ENCODE results near the gene PHF3. TPM values are rescaled to one million over a fixed set of nuclear protein-coding genes. Genes with fewer than 3 reads are reported as not detected.
A peak's percentile ranks its signal among the peaks of the same experiment; 100 is the strongest.

PHF3 gene
- total RNA-seq, 1 experiment from 2014 or later: 48.3 TPM

DNA sequence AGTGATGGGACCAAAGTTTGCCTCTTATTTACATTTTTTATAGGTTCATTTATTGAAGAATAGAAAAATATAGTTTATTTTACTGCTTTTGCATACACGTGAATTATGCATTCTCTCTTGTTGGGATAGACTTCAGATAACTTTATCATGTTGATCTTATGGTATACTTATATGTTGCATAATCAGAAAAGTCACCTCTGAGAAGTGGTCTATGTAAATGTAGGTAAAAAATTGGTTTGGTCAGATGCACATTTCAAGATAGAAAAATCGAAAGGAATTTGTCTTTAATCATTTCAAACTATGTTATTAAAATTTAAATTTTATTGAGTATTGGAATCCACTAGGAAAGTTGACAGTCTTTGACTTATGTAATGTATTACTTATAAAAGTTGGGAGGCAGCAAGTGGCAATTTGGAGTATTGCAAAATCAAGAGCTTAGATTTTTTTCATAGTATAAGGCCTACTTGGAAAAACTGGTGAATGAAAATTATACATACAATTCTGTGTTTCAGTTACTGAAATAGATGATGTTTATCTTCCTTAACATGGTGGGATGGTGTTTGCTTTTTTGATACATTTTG, 2.4 kb downstream of the PHF3 start:
- Mint-ChIP-seq H3K36me3 (ENCODE audit: insufficient read depth, unreplicated experiment) (peaks cover 18% of the 10 kb centered on the region), H3K9me3 (ENCODE audit: unreplicated experiment) (no peaks in the 10 kb centered on the region), H3K4me3 (ENCODE audit: unreplicated experiment) (peak overlapping the region; percentile 100), H3K27me3 (ENCODE audit: insufficient read depth, unreplicated experiment) (no peaks in the 10 kb centered on the region), H3K4me1 (ENCODE audit: low read depth, unreplicated experiment) (peaks cover 8% of the 10 kb centered on the region), H3K27ac (ENCODE audit: unreplicated experiment) (peak overlapping the region; percentile 96)
- intact Hi-C loops (cut with micrococcal nuclease; ENCODE audit: unreplicated experiment): no loop called here
- H3K4me3 ChIP-seq (ENCODE audit: low read depth, low read length): peak overlapping the region; percentile 85
- H3K36me3 ChIP-seq (ENCODE audit: control insufficient read depth, insufficient read depth, low read length): no peaks in the 10 kb centered on the region
- CTCF ChIA-PET: interaction anchor here (0.7 kb wide), 1 partner anchor 40 kb away, joined by 3 read pairs; no protein-coding TSS in a partner anchor
- DNase-seq: no peak
- POLR2A ChIA-PET: no interaction called here
- TF ChIP-seq, protein P1, sequence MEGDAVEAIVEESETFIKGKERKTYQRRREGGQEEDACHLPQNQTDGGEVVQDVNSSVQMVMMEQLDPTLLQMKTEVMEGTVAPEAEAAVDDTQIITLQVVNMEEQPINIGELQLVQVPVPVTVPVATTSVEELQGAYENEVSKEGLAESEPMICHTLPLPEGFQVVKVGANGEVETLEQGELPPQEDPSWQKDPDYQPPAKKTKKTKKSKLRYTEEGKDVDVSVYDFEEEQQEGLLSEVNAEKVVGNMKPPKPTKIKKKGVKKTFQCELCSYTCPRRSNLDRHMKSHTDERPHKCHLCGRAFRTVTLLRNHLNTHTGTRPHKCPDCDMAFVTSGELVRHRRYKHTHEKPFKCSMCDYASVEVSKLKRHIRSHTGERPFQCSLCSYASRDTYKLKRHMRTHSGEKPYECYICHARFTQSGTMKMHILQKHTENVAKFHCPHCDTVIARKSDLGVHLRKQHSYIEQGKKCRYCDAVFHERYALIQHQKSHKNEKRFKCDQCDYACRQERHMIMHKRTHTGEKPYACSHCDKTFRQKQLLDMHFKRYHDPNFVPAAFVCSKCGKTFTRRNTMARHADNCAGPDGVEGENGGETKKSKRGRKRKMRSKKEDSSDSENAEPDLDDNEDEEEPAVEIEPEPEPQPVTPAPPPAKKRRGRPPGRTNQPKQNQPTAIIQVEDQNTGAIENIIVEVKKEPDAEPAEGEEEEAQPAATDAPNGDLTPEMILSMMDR (IDR thresholded peaks at IDR 0.05; ENCODE audit: insufficient read depth in 1 of 2, low read depth in 1 of 2, low read length in 1 of 2, severe bottlenecking in 1 of 2, unreplicated experiment in 1 of 2): no peak
- no peaks in the 10 kb centered on the region for H3K9me3 ChIP-seq
- H3K4me1 ChIP-seq: no peaks in the 10 kb centered on the region; the same call in 1 of the 2 replicates
- no peaks in the 10 kb centered on the region for H3K27me3 ChIP-seq (replicated peaks; ENCODE audit: control insufficient read depth, insufficient read depth, low read length)
- BruUV-seq (replicated peaks): no TSS peak

DNA sequence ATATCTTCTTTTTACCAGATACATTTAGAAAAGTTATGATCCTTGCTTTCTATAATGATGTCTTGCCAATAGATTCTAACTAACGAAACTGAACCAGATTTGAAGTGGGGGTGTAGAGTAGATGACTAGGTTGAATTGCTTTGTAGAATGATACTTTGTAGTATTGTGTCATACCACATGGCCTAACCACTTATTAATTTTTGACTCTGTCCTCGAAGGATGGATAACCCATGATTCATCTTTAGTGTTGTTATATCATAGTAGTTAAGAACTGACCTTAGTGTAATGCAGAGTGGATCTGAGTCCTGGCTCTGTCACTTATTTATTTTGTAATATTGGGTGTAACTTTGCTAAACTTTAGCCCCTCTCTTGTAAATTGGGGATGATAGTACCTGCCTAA, 4.5 kb downstream of the PHF3 start:
- Histone ChIP-seq H3K4me1 (no peaks in the 10 kb centered on the region; the same call in 1 of the 2 replicates), H3K9me3 (no peaks in the 10 kb centered on the region), H3K27me3 (replicated peaks; ENCODE audit: control insufficient read depth, insufficient read depth, low read length) (no peaks in the 10 kb centered on the region), H3K4me3 (ENCODE audit: low read depth, low read length) (no peak overlapping the region), H3K36me3 (ENCODE audit: control insufficient read depth, insufficient read depth, low read length) (no peaks in the 10 kb centered on the region; the same call in 1 of the 2 replicates)
- TF ChIP-seq, protein P1 (IDR thresholded peaks at IDR 0.05; ENCODE audit: insufficient read depth in 1 of 2, low read depth in 1 of 2, low read length in 1 of 2, severe bottlenecking in 1 of 2, unreplicated experiment in 1 of 2): no peak
- no peaks in the 10 kb centered on the region for H3K27me3 Mint-ChIP-seq (ENCODE audit: insufficient read depth, unreplicated experiment)
- intact Hi-C loops (cut with micrococcal nuclease; ENCODE audit: unreplicated experiment): no loop called here
- peaks cover 8% of the 10 kb centered on the region for H3K4me1 Mint-ChIP-seq (ENCODE audit: low read depth, unreplicated experiment)
- no peak for DNase-seq
- peaks cover 18% of the 10 kb centered on the region for H3K36me3 Mint-ChIP-seq (ENCODE audit: insufficient read depth, unreplicated experiment)
- H3K9me3 Mint-ChIP-seq (ENCODE audit: unreplicated experiment): no peaks in the 10 kb centered on the region
- no TSS peak for BruUV-seq (replicated peaks)
- H3K27ac Mint-ChIP-seq (ENCODE audit: unreplicated experiment): no peak overlapping the region
- ChIA-PET CTCF (no interaction called here), POLR2A (no interaction called here)
- no peak overlapping the region for H3K4me3 Mint-ChIP-seq (ENCODE audit: unreplicated experiment)

DNA sequence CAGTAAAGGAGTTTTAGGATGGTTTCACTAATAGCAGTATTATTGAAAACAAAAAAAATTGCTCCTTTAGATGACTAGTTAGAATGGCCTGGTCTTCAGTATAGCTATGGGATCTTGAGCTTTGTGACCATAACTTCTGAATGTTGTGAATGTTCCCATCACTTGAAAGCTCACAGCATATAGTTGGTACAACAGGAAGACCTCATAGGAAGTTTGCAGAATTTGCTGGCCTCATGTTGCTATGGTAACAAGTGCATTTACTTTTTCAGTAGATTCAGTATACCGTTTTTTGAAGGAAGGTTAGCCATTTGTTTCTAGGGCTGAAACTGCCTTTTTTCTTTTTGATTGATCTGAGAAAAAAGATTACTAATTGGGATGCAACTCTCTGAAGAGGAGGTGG, 8.3 kb downstream of the PHF3 start:
- BruUV-seq (replicated peaks): no TSS peak
- Mint-ChIP-seq H3K27me3 (ENCODE audit: insufficient read depth, unreplicated experiment) (no peaks in the 10 kb centered on the region), H3K9me3 (ENCODE audit: unreplicated experiment) (no peaks in the 10 kb centered on the region), H3K4me1 (ENCODE audit: low read depth, unreplicated experiment) (peaks cover 3% of the 10 kb centered on the region), H3K4me3 (ENCODE audit: unreplicated experiment) (no peak overlapping the region), H3K27ac (ENCODE audit: unreplicated experiment) (no peak overlapping the region), H3K36me3 (ENCODE audit: insufficient read depth, unreplicated experiment) (no peaks in the 10 kb centered on the region)
- Histone ChIP-seq H3K4me1 (no peaks in the 10 kb centered on the region), H3K4me3 (ENCODE audit: low read depth, low read length) (no peak overlapping the region), H3K36me3 (ENCODE audit: control insufficient read depth, insufficient read depth, low read length) (no peaks in the 10 kb centered on the region; the same call in 1 of the 2 replicates), H3K9me3 (no peaks in the 10 kb centered on the region), H3K27me3 (replicated peaks; ENCODE audit: control insufficient read depth, insufficient read depth, low read length) (no peaks in the 10 kb centered on the region)
- ChIA-PET POLR2A (no interaction called here), CTCF (interaction anchor here (0.7 kb wide), 1 partner anchor 159 kb away, joined by 3 read pairs; no protein-coding TSS in a partner anchor)
- DNase-seq: no peak
- intact Hi-C loops (cut with micrococcal nuclease; ENCODE audit: unreplicated experiment): no loop called here
- TF ChIP-seq, protein P1 (IDR thresholded peaks at IDR 0.05; ENCODE audit: insufficient read depth in 1 of 2, low read depth in 1 of 2, low read length in 1 of 2, severe bottlenecking in 1 of 2, unreplicated experiment in 1 of 2): no peak

Data from Caco-2 (cell line).